GM21360 (cell line): ENCODE data around the gene MMAB.
"Not testable (repeated sequence)": the region's sequence is repeated elsewhere in the genome, so short reads cannot be mapped to it uniquely, and the experiment has no call there.

Experiments
- ATAC-seq: cut with Tn5 transposase; IDR thresholded peaks from one replicate; pipeline ENCODE4 v1.9.1; 2021; ENCODE audit warnings: mild to moderate bottlenecking, moderate library complexity; ENCODE audit not compliant: unreplicated experiment

Gene MMAB

DNA sequence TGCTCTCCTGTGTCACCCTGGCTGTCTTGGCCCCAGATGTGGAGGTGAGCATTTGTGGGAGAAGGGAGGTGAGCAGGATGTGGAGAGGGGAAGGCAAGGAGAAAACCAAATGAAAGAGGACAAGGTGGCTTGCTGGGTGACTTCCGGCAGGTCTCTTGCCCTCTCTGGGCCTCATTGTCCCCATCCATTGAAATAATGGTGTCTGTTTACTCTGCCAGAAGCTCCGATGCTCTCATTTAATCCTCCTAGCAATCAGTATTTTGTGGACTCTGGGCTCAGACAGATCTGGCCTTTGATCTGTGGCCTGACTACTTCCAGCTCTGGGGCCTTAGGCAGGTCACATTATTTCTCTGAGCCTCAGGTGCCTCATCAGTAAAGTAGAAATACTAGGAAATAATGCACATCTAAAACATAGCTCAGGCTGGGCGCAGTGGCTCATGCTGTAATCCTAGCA is 30.9 kb upstream of the MMAB start:
- no peak for ATAC-seq

DNA sequence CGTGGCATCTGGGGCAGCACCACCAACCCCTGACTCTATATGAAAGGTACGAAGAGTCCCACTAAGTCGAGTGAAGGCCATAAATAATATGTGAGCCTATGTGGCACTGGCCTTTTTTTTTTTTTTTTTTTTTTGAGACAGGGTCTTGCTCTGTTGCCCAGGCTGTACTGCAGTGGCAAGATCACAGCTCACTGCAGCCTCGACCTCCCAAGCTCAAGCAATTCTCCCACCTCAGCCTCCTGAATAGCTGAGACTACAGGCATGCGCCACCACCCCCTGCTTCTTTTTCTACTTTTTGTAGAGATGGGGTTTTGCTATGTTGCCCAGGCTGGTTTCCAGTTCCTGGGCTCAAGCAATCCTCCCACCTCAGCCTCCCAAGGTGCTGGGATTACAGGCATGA is 28.8 kb upstream of the MMAB start:
- not testable (repeated sequence) for ATAC-seq

DNA sequence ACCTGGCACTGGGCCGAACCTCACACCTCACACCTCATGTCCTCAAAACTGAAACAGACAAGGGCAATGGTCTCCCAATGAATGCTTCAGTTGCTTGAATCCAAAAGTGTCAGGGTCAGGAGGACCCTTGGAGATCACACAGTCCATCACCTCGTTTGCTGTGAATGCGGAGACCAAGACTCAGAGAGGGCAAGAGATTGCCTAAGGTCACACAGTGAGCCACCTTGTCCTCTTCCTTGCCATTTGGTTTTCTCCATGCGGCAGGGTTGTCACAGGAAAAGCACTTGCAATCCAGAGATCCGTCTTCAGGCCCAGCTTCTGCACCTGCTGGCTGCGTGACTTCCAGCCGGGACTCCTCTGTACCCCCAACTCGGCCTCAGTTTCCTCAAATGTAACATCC is 28.3 kb upstream of the MMAB start:
- ATAC-seq, result no peak

DNA sequence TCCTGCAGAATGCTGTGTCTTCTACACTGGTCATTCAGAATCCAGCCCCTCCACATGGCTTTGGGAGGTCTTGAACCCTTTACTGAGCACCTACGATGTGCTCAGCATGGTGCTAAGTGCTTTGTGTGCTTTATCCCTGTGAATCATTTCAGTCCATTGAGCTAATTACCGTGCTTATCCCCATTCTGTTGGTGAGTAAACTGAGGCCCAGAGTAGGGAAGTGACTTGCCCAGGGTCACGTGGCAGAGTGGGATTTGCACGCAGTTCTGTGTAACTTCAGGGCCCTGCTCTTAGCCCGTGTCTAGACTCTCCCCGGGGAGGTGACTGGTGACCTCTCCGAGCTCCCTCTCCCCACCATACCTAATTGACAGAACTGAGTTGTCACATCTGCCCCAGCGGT is 27.7 kb upstream of the MMAB start:
- ATAC-seq, result no peak

DNA sequence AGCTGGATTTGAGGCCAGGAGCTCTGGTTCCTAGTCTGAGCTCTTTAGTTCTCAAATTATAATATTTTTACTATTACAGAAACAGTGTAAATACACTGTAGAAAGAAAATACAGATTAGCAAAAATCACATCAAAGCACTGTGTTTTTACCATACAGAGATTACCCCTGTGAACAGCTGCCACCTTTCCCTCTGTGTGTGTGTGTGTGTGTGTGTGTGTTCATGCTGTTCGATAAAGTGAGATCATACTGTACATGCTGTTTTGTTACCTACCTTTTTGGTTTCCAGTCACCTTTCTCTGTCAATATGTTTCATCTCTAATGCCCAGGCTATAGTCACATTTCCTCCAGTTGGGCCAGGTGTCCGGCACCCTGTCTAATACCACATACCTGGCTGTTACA is 27.2 kb upstream of the MMAB start:
- ATAC-seq, result no peak

DNA sequence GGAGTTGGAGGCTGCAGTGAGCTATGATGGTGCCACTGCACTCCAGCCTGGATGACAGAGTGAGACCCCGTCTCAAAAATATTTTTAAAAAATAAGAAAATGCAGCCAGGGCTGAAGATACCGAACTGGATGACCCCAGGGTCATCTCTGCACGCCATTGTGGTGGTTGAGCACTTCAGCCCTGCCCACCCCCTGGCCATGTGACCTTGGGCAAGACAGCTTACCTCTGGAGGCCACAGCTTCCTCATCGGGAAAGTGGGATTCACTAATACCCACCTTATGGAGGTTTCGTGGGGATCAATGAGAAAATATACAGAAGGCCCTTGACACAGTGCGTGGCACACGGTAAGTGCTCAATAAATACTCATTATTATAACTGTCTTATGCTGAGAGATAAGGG is 25.8 kb upstream of the MMAB start:
- ATAC-seq, result no peak

DNA sequence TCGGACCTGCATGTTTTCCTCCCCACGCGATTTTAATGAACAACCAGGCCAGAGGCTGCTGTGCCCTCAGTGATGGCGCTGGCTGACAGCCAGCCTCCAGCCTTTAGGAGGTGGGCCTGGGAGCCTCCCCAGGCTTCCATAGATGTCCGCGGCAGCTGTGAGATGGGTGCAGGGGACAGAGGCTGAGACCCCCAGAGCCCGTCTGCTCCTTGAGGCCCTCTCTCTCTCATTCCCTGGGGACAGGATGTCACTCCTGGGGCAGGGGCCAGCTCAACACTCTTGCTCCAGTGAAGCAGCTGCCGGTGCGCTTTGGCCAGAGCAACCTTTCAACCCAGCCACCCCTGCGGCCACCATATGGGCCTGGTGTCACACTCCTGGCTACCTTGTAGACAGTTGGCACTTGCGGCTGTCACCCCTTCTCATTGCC is 25.1 kb upstream of the MMAB start:
- no peak for ATAC-seq

DNA sequence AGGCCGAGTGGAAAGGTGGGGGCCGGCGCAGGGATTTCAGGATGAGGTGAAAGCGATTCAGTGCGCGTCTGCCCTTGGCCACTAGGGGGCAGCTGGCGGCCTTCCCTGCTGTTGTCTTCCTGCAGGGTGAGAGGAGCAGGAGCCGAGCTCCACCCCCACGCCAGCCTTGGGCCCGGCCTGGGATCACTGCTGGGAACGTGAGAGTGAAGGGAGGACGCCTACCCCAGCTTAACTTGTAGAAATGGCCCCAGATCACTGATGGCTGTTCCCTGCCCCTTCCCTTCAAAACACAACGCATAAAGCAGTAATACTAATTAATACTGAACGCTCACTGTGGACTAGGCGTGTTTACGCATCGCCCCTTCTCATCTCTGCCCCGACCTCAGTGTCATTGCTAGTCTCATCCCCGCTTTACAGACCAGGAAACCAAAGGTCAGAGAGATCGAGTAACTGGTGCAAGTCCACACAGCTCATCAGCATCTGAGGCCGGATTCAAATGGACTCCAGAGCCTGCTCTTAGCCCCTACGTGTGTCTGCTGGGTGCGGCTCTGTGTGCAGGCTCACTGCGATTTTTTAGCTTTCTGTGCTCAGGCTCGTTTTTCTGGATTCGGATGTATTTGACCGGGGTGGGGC is 24.6 kb upstream of the MMAB start:
- no peak for ATAC-seq

DNA sequence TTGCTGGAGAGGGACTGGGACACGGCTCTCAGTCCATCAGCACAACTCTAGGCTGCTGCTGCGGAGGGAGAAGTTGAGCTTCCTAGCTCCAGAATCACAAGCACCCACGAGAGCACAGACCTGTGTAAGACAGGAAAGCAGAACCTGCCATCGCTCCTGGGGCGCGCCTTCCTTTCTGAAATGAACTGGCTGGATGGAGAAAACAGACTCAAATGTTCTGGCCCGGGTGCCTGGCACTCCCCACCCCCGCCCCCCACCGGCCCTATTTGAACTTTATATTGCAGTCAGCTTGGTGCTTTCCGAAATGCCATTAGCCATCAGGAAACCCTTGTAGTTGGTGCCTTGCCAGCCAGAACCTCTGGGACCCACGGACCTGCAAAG is 24.1 kb upstream of the MMAB start:
- ATAC-seq, result no peak

DNA sequence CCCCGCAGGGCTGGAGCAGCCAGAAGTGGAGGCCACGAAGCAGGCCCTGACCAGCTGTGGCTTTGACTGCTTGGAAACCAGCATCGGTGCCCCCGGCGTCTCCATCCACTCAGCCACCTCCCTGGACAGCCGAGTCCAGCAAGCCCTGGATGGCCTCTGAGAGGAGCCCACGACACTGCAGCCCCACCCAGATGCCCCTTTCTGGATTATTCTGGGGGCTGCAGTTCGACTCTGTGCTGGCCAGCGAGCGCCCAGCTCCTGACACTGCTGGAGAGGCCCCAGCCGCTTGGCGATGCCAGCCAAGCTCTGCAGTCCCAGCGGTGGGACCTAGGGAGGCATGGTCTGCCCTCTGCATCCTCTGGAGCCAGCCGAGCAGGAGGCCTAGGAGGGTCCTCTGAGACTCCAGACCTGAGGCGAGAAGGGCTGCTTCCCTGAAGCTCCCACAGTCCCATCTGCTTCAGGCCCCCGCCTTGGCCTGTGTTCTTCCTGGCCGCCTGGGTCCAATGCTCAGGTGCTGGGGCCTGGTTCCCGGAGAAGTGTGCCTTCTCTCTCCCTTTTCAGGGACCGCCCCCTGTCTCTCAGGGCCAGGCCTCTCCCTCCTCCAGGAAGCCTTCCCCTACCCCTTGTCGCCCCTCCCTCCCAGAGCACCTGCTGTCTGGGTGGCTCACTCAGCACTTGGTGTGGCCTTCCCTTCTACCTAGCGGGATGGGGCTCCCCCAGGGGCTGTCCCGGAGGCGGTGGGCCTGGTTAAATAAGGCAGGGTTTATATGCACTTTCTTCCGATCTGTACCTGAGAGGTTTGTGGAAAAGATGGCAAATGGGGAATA is 23.3 kb upstream of the MMAB start:
- ATAC-seq, result no peak

DNA sequence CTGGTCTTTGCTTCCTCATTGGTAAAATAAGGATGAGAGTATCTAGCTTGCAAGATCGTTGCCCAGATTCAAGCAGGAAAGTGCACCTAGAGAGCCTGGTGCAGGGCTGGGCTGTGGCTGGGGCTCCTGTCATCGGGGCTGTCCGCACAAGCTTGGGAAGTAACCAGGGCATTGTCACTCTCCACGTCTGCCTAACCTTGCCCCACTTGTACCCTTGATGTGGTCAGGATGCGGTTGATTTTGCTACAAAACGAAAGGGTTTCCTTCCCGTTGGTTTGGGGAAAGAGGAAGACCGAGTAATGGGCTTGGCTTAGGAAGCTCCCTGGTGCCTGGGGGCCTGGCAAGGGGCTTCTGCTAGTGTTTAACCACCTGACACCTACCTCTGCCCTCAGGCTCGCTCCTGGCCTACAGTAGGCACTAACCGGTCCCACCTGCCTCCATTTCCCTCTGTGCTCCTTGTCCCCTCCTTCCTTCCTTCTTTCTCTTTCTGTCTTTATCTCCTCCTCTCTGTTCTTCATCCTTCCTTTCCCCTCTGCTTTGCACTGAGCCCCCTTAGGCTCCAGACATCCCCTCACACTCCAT is 22.1 kb upstream of the MMAB start:
- no peak for ATAC-seq

DNA sequence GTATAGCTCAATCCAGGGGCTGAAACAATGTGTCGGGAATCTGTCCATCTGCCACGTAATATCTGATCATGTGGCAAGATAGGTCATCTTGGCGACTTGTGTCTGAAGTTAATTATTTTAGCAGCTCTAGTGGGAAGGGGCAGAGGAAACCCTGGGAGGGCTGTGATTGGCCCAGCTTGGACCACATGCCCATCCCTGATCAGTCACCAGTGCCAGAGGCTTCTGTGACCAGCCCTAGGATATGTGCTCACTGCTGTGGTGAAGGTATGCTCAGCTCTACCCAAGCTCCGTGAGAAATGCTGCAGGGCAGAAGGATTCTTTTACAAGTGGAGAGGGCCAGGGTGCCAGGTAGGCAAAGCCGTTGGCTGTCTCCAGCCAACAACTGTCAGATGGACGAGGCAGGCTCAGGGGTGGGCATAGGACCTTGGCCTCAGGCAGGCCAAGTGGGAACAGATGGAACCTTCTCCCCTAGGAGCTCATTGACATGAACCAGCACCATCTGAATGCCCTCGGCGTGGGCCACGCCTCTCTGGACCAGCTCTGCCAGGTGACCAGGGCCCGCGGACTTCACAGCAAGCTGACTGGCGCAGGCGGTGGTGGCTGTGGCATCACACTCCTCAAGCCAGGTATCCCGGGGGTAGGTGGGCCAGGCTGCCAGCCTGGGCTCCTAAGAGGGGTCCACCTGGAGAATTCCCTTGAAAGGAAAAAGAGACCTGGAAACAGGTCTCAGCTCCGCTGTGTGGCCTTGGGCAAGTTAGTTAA is 21.4 kb upstream of the MMAB start:
- no peak for ATAC-seq

DNA sequence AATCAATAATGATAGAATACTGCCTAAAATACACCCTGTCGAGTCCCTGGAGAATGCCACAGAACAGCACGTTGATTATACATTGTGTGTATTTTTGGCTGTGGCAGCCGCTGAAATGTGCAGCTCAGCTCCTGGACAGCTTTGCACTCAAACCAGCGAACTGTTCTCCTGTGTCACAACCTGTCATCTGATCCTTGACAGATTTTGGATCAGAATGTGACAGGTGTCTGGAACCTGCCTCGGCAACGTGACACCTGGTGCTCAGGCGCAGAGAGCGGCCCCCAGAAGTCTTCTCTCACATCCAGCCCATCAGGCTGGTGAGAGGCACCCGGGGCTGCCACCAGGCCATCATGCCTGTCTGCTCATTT is 19.6 kb upstream of the MMAB start:
- ATAC-seq, result no peak

DNA sequence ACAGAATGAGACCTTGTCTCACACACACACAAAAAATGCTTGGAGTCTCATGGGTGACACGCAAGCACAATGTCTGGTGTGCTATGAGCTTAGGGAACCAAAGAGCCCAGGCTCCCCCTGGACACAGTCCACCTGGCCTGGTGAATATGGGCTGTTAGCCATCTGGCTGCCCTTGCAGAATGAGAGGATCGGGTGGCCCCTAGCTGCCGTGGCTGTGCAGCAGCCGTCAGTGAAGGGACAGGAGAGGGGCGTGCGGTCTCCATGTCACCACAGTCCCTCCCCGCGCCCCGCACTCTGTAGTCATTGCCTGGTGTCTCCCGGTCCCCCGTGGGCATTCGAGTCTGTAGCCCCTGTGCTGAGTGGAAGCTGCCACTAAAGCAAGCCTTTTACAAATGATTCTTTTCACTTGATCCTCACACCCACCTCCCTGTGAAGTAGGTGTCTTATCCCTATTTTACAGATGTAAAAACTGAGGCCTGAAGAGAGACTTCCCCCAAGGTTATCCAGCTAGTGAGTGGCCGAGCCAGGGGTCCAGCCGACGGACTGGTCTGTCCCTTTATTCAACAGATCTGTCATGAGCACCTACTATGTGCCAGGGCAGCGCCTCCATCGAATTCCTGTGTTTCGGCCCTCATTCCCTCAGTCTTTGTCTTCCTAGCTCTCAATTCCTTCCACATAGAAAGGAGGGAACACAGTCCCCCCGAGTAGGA is 19.0 kb upstream of the MMAB start:
- no peak for ATAC-seq

DNA sequence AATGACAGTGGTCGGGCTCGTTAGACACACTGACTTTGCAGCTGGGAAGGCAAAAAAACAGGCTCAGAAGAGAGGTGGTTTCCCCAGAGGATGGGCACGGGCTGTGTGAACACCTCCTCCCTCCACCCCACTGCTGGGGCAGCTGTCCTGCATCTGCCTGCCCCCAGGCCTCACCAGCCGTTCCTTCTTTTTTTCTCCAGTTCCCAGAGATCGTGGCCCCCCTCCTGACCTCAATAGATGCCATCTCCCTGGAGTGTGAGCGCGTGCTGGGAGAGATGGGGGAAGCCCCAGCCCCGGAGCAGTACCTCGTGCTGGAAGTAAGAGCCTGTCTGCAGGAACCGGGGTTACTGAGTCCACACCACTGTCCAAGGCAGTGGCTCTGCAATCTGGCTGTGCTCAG is 17.7 kb upstream of the MMAB start:
- no peak for ATAC-seq

DNA sequence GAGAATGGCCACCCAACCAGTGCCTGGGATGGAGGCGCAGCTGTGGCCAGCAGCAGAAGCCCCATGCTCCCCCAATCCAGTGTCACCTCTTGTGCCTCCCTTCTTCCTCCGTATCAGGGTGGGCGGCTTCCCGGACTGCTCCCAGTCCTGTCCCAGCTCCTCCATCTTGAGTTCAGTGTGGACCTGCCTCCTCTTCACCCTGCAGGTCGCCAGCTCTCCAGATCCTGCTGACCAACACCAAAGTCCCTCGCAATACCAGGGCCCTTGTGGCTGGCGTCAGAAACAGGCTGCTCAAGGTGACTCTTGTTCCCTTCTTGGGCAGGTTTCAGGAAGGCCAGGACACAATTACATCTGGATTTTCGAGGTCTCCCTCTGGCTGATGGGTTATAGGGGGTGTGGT is 17.3 kb upstream of the MMAB start:
- ATAC-seq, result no peak

DNA sequence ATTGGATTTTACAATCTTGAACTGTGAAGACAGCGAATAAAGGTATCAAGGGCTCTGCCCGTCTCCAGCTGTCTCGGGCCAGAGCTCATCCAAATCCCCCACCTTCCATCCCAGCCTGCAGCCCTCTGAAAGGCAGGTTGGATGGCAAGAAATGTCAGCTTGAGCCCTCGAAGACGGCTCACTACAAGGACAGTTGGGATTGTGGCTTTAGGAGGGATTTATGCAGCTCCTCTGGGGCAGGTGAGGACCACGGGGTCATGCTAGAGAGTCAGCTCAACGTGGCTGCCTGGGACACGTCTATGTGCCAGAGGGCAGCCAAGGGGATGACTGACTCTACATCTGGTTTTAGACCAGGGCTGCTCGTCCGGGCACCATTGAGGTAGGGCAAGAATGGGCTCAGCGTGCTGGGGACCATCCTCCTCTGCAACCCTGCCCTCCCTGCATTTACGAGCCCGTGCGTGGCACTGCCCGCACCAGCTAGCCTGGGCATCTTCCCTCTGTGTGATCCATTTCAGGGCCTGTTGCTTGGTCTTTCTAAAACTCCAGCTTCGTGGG is 16.5 kb upstream of the MMAB start:
- ATAC-seq, result no peak

DNA sequence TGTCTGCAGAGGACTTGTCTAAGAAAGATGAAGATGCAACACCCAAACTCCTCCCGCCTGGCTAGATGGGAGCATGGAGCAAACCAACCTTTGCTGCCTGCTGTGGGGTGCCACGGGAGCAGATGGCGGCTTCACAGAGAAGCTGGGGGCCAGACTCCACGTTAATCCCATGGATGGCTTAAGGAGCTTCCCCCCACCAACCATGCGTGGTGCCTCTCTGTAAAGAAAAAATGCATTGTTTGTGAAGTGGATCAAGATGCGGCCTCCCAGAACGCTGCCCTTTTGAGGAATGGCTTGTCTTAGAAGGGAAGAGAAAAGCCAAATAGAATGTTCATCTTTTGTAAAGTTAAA is 15.9 kb upstream of the MMAB start:
- ATAC-seq, result no peak

DNA sequence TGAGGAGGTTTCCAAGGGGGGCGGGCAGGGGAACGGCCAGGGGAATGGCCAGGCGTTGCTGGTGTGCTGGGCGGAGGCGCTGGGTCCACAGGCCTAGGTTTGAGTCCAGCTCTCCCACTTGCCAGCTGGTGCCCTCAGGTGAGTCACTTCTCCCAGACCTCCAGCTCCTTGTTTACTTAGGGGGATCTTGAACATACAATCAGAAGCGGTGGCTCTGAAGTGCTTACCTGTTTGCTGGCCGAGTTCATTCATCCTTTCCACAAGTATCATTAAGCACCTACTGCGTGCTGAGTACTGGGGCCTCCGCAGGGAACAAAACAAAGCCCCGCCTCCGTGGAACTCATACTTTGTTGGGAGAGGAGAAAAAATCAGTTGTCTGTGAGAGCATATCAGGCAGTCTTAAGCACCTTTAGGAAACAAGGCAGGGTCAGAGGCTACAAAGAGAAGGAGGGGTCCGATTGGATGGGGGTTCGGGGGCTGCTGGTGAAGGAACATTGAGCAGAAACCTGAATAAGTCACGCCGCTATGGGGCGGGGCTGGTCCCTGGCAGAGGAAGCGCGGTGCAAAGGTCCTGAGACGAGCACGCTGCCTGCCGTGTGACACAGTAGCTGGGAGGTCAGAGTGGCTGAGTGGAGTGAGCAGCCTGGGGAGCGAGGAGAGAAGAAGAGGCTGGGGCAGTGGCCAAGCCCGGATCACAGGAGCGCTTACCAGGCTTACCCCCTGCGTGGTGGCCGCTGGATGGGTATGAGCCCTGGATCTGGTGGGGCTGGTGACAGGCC is 15.3 kb upstream of the MMAB start:
- ATAC-seq, result no peak

DNA sequence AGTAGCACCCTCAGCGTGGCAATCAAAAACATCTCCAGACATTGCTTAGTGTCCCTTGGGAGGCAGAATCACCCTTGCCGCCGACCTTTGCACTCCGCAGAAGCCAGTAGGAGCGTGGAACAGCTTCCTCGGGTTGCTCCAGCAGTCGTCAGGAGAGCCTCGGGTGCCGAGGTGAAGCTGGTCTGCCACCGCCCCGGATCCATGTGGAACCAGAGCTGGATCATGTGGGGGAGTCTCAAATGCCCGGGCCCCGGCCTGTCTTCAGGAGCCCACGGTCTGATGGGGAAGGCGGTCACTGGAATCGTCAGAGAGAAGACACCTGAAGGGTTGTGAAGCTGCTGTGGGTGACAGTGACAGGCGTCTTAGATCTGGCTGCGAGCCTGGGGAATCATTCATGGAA is 14.6 kb upstream of the MMAB start:
- no peak for ATAC-seq
